Osteocyte (in vitro differentiated cells): Measurements from ENCODE around the gene KXD1. TPM values are rescaled to one million over a fixed set of nuclear protein-coding genes. Genes with fewer than 3 reads are reported as not detected.

Experiments used
- DNase-seq: peaks from one replicate; pipeline ENCODE4 v3.0.0; 2021; ENCODE audit warnings: mixed read lengths; ENCODE audit not compliant: unreplicated experiment; ENCODE audit errors: extremely low spot score
- H3K27ac Mint-ChIP-seq: one replicate; pipeline ENCODE4 v1.8.0; 2021; ENCODE audit warnings: mild to moderate bottlenecking, mixed read lengths; ENCODE audit not compliant: unreplicated experiment
- H3K27me3 Mint-ChIP-seq: one replicate; pipeline ENCODE4 v1.8.0; 2021; ENCODE audit warnings: mixed read lengths; ENCODE audit not compliant: unreplicated experiment
- H3K36me3 Mint-ChIP-seq: one replicate; pipeline ENCODE4 v1.8.0; 2021; ENCODE audit warnings: mixed read lengths; ENCODE audit not compliant: unreplicated experiment
- H3K4me1 Mint-ChIP-seq: one replicate; pipeline ENCODE4 v1.8.0; 2021; ENCODE audit warnings: mixed read lengths; ENCODE audit not compliant: unreplicated experiment
- H3K4me3 Mint-ChIP-seq: one replicate; pipeline ENCODE4 v1.8.0; 2021; ENCODE audit warnings: mild to moderate bottlenecking, moderate library complexity, mixed read lengths; ENCODE audit not compliant: unreplicated experiment
- H3K9me3 Mint-ChIP-seq: one replicate; pipeline ENCODE4 v1.8.0; 2021; ENCODE audit warnings: mixed read lengths; ENCODE audit not compliant: unreplicated experiment
- CTCF ChIP-seq: fragments of 200-600 bp; sonication (generic); IDR thresholded peaks from 2 replicates; pipeline ENCODE4 v1.5.0; 2021; ENCODE audit warnings: antibody characterized with exemption, mild to moderate bottlenecking, moderate library complexity
- total RNA-seq: library from RNA; stranded (reverse); gene quantifications from 2 replicates; pipeline ENCODE4 v1.2.1, GENCODE V29; 2021

The KXD1 gene
- total RNA-seq, 1 donor from 2014 or later = 66.5 TPM

GRCh38 chr19:18577365-18577914 lies 19.8 kb downstream of the KXD1 start:
- Mint-ChIP-seq H3K27me3 (peaks cover 2% of the 10 kb centered on the region), H3K36me3 (peaks cover 18% of the 10 kb centered on the region), H3K27ac (no peak overlapping the region), H3K4me3 (no peak overlapping the region), H3K9me3 (no peaks in the 10 kb centered on the region), H3K4me1 (peaks cover 9% of the 10 kb centered on the region)
- DNase-seq = no peak
- TF ChIP-seq CTCF = no peak

GRCh38 chr19:18580311-18580710 lies 22.6 kb downstream of the KXD1 start:
- TF ChIP-seq CTCF = no peak
- Mint-ChIP-seq H3K4me1 (no peaks in the 10 kb centered on the region), H3K27me3 (peaks cover 4% of the 10 kb centered on the region), H3K9me3 (no peaks in the 10 kb centered on the region), H3K4me3 (no peak overlapping the region), H3K36me3 (peaks cover 6% of the 10 kb centered on the region), H3K27ac (no peak overlapping the region)
- DNase-seq = no peak

GRCh38 chr19:18586306-18586705 lies 28.6 kb downstream of the KXD1 start:
- Mint-ChIP-seq H3K4me1 (peaks cover 16% of the 10 kb centered on the region), H3K27me3 (peaks cover 2% of the 10 kb centered on the region), H3K9me3 (no peaks in the 10 kb centered on the region), H3K27ac (no peak overlapping the region), H3K36me3 (peaks cover 1% of the 10 kb centered on the region), H3K4me3 (no peak overlapping the region)
- TF ChIP-seq CTCF = no peak
- DNase-seq = no peak

GRCh38 chr19:18587561-18587960 lies 29.9 kb downstream of the KXD1 start:
- DNase-seq = no peak
- Mint-ChIP-seq H3K9me3 (no peaks in the 10 kb centered on the region), H3K4me1 (peaks cover 16% of the 10 kb centered on the region), H3K36me3 (peaks cover 1% of the 10 kb centered on the region), H3K27ac (no peak overlapping the region), H3K4me3 (no peak overlapping the region), H3K27me3 (peaks cover 2% of the 10 kb centered on the region)
- TF ChIP-seq CTCF = no peak

- Mint-ChIP-seq H3K27me3 (no peaks in the 10 kb centered on the region), H3K9me3 (no peaks in the 10 kb centered on the region), H3K36me3 (peaks cover 1% of the 10 kb centered on the region), H3K4me1 (peaks cover 16% of the 10 kb centered on the region), H3K27ac (peak overlapping the region; percentile 64), H3K4me3 (peak overlapping the region; percentile 79)
- TF ChIP-seq CTCF = no peak
- no peak for DNase-seq
These were observed 30.4 kb downstream of the KXD1 start for GRCh38 chr19:18587962-18588610.
